ENCODE data around the gene STOML2.
A peak's percentile ranks its signal among the peaks of the same experiment; 100 is the strongest.

The STOML2 gene

DNA sequence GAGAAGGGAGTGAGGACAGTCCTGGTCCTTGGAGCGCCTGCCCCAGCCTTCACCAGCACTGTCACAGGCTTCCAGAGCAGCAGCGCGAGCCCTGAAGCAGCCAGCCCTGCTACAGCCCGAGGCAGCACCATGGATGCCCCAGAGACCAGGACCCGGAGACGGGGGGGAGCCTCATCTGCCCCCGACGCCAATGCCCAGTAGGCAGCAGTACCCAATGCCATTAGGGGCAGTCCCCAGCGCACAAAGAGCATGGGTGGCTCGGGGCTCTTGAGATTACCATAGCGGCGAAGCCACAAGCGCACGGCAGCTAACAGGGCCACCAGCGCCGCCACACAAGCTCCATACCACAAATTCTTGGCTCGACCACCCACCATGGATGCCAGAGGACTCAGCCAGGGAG, 11.4 kb downstream of the STOML2 start:
- no peak for TF ChIP-seq ZFX (IDR thresholded peaks at IDR 0.05; ENCODE audit: borderline replicate concordance)
- TF ChIP-seq, protein P1, sequence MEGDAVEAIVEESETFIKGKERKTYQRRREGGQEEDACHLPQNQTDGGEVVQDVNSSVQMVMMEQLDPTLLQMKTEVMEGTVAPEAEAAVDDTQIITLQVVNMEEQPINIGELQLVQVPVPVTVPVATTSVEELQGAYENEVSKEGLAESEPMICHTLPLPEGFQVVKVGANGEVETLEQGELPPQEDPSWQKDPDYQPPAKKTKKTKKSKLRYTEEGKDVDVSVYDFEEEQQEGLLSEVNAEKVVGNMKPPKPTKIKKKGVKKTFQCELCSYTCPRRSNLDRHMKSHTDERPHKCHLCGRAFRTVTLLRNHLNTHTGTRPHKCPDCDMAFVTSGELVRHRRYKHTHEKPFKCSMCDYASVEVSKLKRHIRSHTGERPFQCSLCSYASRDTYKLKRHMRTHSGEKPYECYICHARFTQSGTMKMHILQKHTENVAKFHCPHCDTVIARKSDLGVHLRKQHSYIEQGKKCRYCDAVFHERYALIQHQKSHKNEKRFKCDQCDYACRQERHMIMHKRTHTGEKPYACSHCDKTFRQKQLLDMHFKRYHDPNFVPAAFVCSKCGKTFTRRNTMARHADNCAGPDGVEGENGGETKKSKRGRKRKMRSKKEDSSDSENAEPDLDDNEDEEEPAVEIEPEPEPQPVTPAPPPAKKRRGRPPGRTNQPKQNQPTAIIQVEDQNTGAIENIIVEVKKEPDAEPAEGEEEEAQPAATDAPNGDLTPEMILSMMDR (IDR thresholded peaks at IDR 0.05): no peak

DNA sequence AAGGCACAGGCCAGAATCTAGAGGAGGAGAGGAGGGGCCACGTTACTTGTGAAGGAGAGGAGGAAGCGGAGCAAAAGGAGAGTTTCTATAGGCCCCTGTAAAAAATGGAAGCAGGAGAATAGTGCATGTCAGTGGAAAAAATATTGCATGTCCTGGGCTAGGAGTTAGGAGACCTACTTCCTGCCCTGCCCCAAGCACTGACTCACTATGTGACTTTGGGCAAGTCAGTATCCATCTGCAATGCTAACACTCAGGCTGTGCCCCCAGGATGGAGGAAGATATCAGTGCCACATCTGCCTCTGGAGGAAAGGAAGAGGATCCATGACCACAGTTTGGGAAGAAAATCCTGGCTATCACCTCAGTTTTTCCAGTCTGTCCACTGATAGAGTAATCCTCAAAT, 13.5 kb downstream of the STOML2 start:
- TF ChIP-seq, protein P1 (IDR thresholded peaks at IDR 0.05): no peak
- no peak for TF ChIP-seq ZFX (IDR thresholded peaks at IDR 0.05; ENCODE audit: borderline replicate concordance)
- no peak overlapping the region for H3K27ac ChIP-seq

More for the DNA sequence above, 11.4 kb downstream of the STOML2 start:
- no peak overlapping the region for H3K27ac ChIP-seq

DNA sequence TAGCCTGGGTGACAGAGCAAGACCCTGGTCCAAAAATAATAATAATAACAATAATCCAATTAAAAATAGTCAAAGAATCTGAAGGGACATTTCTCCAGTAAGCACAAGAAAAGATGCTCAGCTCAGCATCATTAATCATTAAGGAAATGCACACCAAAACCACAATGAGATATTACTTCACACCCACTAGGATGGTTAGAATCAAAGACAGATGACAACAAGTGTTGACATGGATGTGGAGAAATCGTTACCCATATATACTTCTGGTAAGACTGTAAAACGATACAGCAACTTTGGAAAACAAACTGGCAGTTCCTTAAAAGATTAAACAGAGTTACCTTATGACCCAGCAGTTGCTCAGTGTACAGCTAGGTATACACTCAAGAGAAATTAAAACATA, 17.9 kb downstream of the STOML2 start:
- H3K27ac ChIP-seq: no peak overlapping the region
- no peak for TF ChIP-seq ZFX (IDR thresholded peaks at IDR 0.05; ENCODE audit: borderline replicate concordance)
- TF ChIP-seq, protein P1 (IDR thresholded peaks at IDR 0.05): no peak

DNA sequence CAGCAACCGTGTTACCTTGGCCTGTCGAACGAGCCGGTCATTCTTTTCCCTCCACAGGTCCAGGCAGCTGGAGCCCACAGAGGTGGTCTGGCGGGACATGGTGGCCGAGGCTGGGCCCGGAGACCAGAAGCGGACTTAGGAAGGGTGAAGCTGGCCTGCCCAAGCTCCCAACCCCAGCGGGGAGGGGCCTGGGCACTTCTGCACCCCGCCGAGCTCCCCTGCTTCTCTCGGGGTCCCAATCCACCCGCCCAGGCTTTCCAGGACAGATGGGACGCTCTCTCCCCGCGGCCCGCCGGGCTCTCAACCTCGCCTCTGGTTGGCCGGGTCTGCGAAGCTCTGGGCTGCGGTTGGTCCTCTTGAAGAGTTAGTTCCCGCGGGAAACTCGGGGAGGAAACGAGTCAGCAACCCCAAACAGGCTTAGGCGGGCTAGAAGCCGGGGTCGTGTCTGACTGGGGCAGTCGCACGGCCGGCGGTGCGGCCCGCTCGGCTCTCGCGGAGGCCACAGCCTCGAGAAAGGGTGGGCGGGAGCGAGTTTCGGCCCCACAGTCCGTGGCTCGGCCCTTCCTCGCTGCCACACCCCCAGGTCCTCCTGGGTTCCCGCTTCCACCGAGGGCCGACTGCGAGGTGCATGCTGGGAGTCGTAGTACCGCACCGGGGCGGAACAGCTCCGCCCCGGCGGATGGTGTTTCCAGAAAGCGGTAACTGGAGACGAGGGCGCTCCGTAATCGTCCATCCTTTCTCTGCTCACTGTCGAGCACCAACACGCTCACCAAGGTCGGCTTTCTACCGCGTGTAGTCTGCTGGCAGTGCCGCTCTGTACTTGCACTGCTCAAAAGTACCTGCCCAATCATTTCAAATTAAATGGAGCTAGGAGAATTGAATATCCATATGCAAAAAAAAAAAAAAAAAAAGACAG, 23.2 kb downstream of the STOML2 start, which contains the start of gene FANCG:
TSS of gene FANCG (minus strand) at position 517 of the 916 bp plus-strand sequence. CDS start at position 99, 418 bp downstream.
- TF ChIP-seq ZFX (IDR thresholded peaks at IDR 0.05; ENCODE audit: borderline replicate concordance): no peak
- TF ChIP-seq, protein P1 (IDR thresholded peaks at IDR 0.05): no peak
- H3K27ac ChIP-seq: peak within 1 kb of the TSS; percentile 95

DNA sequence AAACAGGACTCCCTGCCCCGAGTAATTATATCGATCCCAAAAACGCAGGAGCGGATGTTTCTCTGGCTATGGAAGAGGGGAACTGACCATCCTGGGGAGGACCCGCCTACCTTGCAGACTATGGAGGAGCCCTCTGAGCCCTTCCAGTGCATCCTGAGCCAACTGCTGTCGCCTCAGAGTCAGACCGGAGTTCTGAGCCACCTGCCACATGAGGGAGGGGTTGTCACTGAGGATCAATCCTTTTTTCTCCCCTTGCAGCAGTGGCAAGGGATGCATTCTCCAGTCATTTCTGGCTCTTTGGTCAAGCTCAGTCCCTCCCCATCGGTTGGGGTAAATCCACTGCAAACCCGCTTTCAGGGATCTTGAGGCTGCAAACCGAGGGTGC, 23.9 kb downstream of the STOML2 start:
- H3K27ac ChIP-seq: peak overlapping the region; percentile 95
- TF ChIP-seq, protein P1 (IDR thresholded peaks at IDR 0.05): no peak

DNA sequence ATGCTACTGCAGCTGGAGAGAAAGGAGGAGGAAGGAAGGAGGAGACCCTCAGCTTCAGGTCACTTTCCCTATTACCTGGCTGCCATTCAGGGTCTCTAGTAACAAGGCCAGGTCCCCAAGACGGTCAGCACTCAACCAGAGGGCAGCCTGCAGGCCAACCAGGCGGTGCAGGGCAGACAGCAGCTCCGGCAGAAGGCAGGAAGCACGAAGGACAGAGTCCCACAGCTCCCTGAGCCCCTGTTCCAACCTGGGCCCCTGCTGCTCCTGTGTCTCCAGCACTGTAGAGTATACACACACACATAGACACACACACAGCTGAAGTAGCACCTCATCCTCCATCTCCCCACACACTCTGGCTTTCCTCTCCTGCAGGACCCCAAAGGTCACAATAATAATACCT, 24.9 kb downstream of the STOML2 start:
- no peak for TF ChIP-seq ZFX (IDR thresholded peaks at IDR 0.05; ENCODE audit: borderline replicate concordance)
- TF ChIP-seq, protein P1 (IDR thresholded peaks at IDR 0.05): no peak

DNA sequence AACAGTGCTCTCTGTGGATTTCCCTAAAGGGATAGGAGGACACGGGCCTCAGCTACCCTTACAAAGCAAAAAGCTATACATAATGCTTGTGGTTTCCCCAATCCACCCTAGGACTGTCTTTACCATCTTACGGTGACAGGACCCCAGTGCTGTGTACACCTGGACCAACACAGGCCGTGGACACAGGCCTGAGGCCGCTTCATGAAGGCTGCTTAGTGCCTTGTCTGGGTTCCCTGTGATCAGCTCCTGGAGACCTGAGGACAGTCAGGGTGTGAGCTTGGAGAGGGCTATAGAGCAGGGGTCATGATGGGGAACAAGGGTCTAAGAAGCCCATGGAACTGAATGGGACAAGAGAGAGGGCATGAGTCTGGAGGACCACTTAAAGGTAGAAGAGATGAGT, 26.1 kb downstream of the STOML2 start:
- TF ChIP-seq, protein P1 (IDR thresholded peaks at IDR 0.05): no peak
- H3K27ac ChIP-seq: no peak overlapping the region

More for the DNA sequence above, 24.9 kb downstream of the STOML2 start:
- peak overlapping the region; percentile 95; the same call in 1 of the 2 replicates for H3K27ac ChIP-seq

Measured in 22Rv1 (cell line).